K562 (cell line): Measurements from ENCODE around the gene METTL23. TPM values are rescaled to one million over a fixed set of nuclear protein-coding genes. Genes with fewer than 3 reads are reported as not detected.

ENCODE experiments used
- ATAC-seq: fragments of 200-7000 bp; cut with Tn5 transposase; 3 replicates; pipeline ENCODE4 v1.9.1; 2020; ENCODE audit warnings: moderate library complexity
- BruUV-seq: library from RNA; stranded (reverse); fragments of 400-500 nt; replicated peaks from 2 replicates; lab custom pipeline; 2021; lab: Mats Ljungman, UMichigan
- CTCF ChIA-PET: fragments of 300-600 bp; formaldehyde crosslinking; extraction: SDS; loops from one replicate; lab custom pipeline; 2021; ENCODE audit warnings: low intra/inter-chr PET ratio; lab: Yijun Ruan, JAX
- POLR2A ChIA-PET: fragments of 300-600, 350-650 bp; sonication (Branson Sonifier 250); formaldehyde crosslinking; extraction: SDS; loops from one replicate; lab custom pipeline; 2021; ENCODE audit warnings: antibody characterized with exemption, inconsistent platforms; lab: Yijun Ruan, JAX
- DNase-seq, 4 experiments: peaks; one replicate each; pipeline versions ENCODE4 v3.0.0 to v3.0.0-alpha.2; 2011 to 2018; ENCODE audit warnings: low spot score in 3 of 4, mixed read lengths in 3 of 4; ENCODE audit errors: extremely low read depth in 1 of 4
- FAIRE-seq: peaks from 2 replicates; lab custom pipeline; 2011; peaks lifted over from hg19 to GRCh38; lab: Jason Lieb, UNC
- H2AFZ ChIP-seq: 2 replicates; pipeline ENCODE4 v1.6.0; 2011; ENCODE audit warnings: low read depth, low read length, control low read depth, inconsistent platforms
- H3K27ac ChIP-seq: fragments of 200-600 bp; 3 replicates; pipeline ENCODE4 v1.8.0; 2011; ENCODE audit warnings: low read depth, mild to moderate bottlenecking, control low read depth, inconsistent platforms, low read length, moderate library complexity, mixed read lengths; ENCODE audit errors: extremely low read depth
- H3K27me3 ChIP-seq, 2 experiments: fragments of 300-600 bp in 1 of 2; 2 replicates in 1 of 2; 3 replicates in 1 of 2; pipeline versions ENCODE4 v1.6.0 to v1.8.0; 2011; ENCODE audit warnings: inconsistent platforms in 2 of 2, low read length in 2 of 2, mild to moderate bottlenecking in 1 of 2, mixed read lengths in 1 of 2, moderate library complexity in 1 of 2; ENCODE audit not compliant: control insufficient read depth in 2 of 2, insufficient read depth in 2 of 2
- H3K36me3 ChIP-seq: fragments of 300-600 bp; 3 replicates; pipeline ENCODE4 v1.8.0; 2011; ENCODE audit warnings: mild to moderate bottlenecking, low read length, inconsistent platforms; ENCODE audit not compliant: control insufficient read depth, insufficient read depth
- H3K4me1 ChIP-seq, 2 experiments: fragments of 200-600 bp in 1 of 2; replicated peaks in 1 of 2; 2 replicates in 1 of 2; 3 replicates in 1 of 2; pipeline versions ENCODE4 v1.5.1 to v1.8.0; 2011; ENCODE audit warnings: inconsistent platforms in 2 of 2, low read length in 2 of 2, mild to moderate bottlenecking in 1 of 2, mixed read lengths in 1 of 2, moderate library complexity in 1 of 2; ENCODE audit not compliant: control insufficient read depth in 2 of 2, insufficient read depth in 2 of 2
- H3K4me2 ChIP-seq: 2 replicates; pipeline ENCODE4 v1.6.1; 2011; ENCODE audit warnings: low read length, control low read depth, inconsistent platforms, mixed read lengths; ENCODE audit not compliant: insufficient read depth
- H3K4me3 ChIP-seq: fragments of 200-600 bp; sonication (generic), shearing (Covaris generic); 2 replicates; pipeline ENCODE4 v1.5.1; 2016; ENCODE audit warnings: control low read depth, inconsistent platforms
- H3K79me2 ChIP-seq: fragments of 200-600 bp; 3 replicates; pipeline ENCODE4 v1.8.0; 2011; ENCODE audit warnings: low read length, inconsistent platforms; ENCODE audit not compliant: control insufficient read depth, insufficient read depth
- H3K9ac ChIP-seq, 2 experiments: 2 replicates each; pipeline versions ENCODE4 v1.6.0 to v1.6.1; 2011; ENCODE audit warnings: low read depth in 2 of 2, low read length in 2 of 2, control low read depth in 1 of 2, inconsistent platforms in 1 of 2, mild to moderate bottlenecking in 1 of 2, mixed read lengths in 1 of 2; ENCODE audit not compliant: insufficient read depth in 1 of 2
- H3K9me1 ChIP-seq: one replicate; pipeline ENCODE4 v1.6.0; 2011; ENCODE audit warnings: inconsistent platforms, mild to moderate bottlenecking, low read length, moderate library complexity; ENCODE audit not compliant: control insufficient read depth, insufficient read depth
- H3K9me3 ChIP-seq: replicated peaks from 2 replicates; pipeline ENCODE4 v1.5.1; 2011; ENCODE audit warnings: low read depth, low read length, inconsistent platforms; ENCODE audit not compliant: control insufficient read depth, insufficient read depth
- H4K20me1 ChIP-seq: replicated peaks from 2 replicates; pipeline ENCODE4 v1.6.1; 2011; ENCODE audit warnings: low read length, inconsistent platforms, mixed read lengths; ENCODE audit not compliant: control insufficient read depth, insufficient read depth
- ATF1 ChIP-seq, 2 experiments: fragments of 450-650 bp in 1 of 2; IDR thresholded peaks; 2 replicates each; pipeline ENCODE4 v1.6.1; 2016; ENCODE audit warnings: missing compliant biosample characterization in 1 of 2, missing genetic modification characterization in 1 of 2
- CXXC5 ChIP-seq: fragments of 250-450 bp; sonication (Bioruptor Pico); IDR thresholded peaks from 2 replicates; pipeline ENCODE4 v1.8.0; 2022; ENCODE audit warnings: inconsistent platforms, mild to moderate bottlenecking, moderate library complexity
- HMGXB4 ChIP-seq: sonication (generic); formaldehyde crosslinking; IDR thresholded peaks from 2 replicates; pipeline ENCODE4 v1.8.1; 2023; ENCODE audit warnings: mild to moderate bottlenecking, missing genetic modification reagents
- JUND ChIP-seq, 2 experiments: IDR thresholded peaks; 2 replicates in 1 of 2; 3 replicates in 1 of 2; pipeline ENCODE4 v1.6.1; 2011; ENCODE audit warnings: borderline replicate concordance in 2 of 2, low read depth in 2 of 2, low read length in 2 of 2, improper control_type of control experiment in 1 of 2, missing biosample characterization in 1 of 2, missing genetic modification characterization in 1 of 2, missing genetic modification reagents in 1 of 2
- REST ChIP-seq, 2 experiments: fragments of 450-650 bp; formaldehyde crosslinking in 1 of 2; IDR thresholded peaks; 2 replicates each; pipeline versions ENCODE4 v1.4.0 to v1.6.1; 2014 to 2020; ENCODE audit warnings: mild to moderate bottlenecking in 2 of 2, borderline replicate concordance in 1 of 2, low read depth in 1 of 2
- SMC3 ChIP-seq: conservative IDR thresholded peaks from 2 replicates; pipeline ENCODE4 v1.6.1; 2011; ENCODE audit warnings: low read depth, low read length, improper control_type of control experiment; ENCODE audit not compliant: insufficient read depth
- WGBS: fragments of 100-300 bp; shearing (Covaris generic); methylation state at CpG from one replicate; pipeline ENCODE4 v1.1.6; 2016; ENCODE audit warnings: low coverage, mixed read lengths; ENCODE audit not compliant: insufficient coverage; ENCODE audit errors: missing lambda C conversion rate; 5-methylcytosine and 5-hydroxymethylcytosine counted together
- in situ Hi-C: fragments of 300-500 bp; cut with MboI; formaldehyde crosslinking; loops from 4 replicates; pipeline ENCODE4 v1.15.0; 2018; ENCODE audit warnings: inconsistent platforms, mixed read lengths
- intact Hi-C: fragments of 100-400 bp; cut with micrococcal nuclease; formaldehyde crosslinking; loops from 2 replicates; pipeline ENCODE4 v1.14.2; 2022
- polyA plus RNA-seq, 8 experiments: library from polyadenylated mRNA; depleted of rRNA in 4 of 8; stranded (reverse) in 5 of 8; unstranded in 3 of 8; fragments of >200 nt; fragmentation: Nextera tagmentation in 2 of 8; fragmentation: Illumina TruSeq in 1 of 8; extraction: Ambion mirVana in 2 of 8; extraction: Trizol in 1 of 8; gene quantifications; 2 replicates each; pipeline versions ENCODE4 v1.2.1 to v1.2.3, GENCODE V29; 2011 to 2014; ENCODE audit warnings: inconsistent platforms in 1 of 8, missing spikeins in 1 of 8
- total RNA-seq, 7 experiments: library from RNA; depleted of rRNA in 6 of 7; stranded (reverse); fragments of >200 nt in 6 of 7; fragmentation: Illumina TruSeq in 2 of 7; extraction: Trizol in 2 of 7; gene quantifications; 2 replicates each; pipeline versions ENCODE4 v1.2.1 to v1.2.3, GENCODE V29; 2011 to 2021; ENCODE audit warnings: low replicate concordance in 1 of 7

The METTL23 gene
- total and polyA plus RNA-seq, 9 of the 15 experiments (the other 6 are each of a cell fraction or from before 2014, with no cell fraction given): 29.4 to 67.3 (median 41.6) TPM

- peak; percentile 94 for FAIRE-seq
- CTCF ChIA-PET: interaction anchor here (0.5 to 1.7 kb wide), 6 partner anchors 12 to 177 kb away, joined by 3 to 16 read pairs (median 4); partner anchors contain the start of gene PRCD
- Histone ChIP-seq H3K79me2 (no peaks in the 10 kb centered on the region), H3K27me3 (no peaks in the 10 kb centered on the region), H3K27ac (no peak overlapping the region), H3K9me1 (no peaks in the 10 kb centered on the region), H3K4me3 (no peak overlapping the region), H4K20me1 (no peaks in the 10 kb centered on the region; the same call in none of the 2 replicates), H3K4me2 (no peak overlapping the region), H3K9me3 (no peaks in the 10 kb centered on the region), H2AFZ (no peak overlapping the region), H3K36me3 (no peaks in the 10 kb centered on the region), H3K4me1 (peaks cover 18 to 53% of the 10 kb centered on the region in 2 experiments), H3K9ac (peak overlapping the region in 1 of 2 experiments; percentile 76; a peak in 2 of 4 replicates)
- peak; percentile 66 to 87 (median 74) for DNase-seq
- in situ Hi-C loops (loop anchor here (5.0 kb wide), 1 partner anchor 159 kb away; no protein-coding TSS in a partner anchor), intact Hi-C loops (loop anchor here (2.0 to 5.0 kb wide), 4 partner anchors 41 to 159 kb away; no protein-coding TSS in a partner anchor)
- no TSS peak for BruUV-seq
- 26% methylated on average over 16 of the region's 16 CpGs for WGBS
- POLR2A ChIA-PET: interaction anchor here (0.5 to 2.2 kb wide), 22 partner anchors 10 to 174 kb away, joined by 3 to 18 read pairs (median 4); partner anchors contain the start of genes MFSD11 and SRSF2
- peak; percentile 89 for ATAC-seq
- no peak for TF ChIP-seq ATF1 (CRISPR knock-in tag; IDR thresholded peaks at IDR 0.05)
- TF ChIP-seq ATF1 (tag; IDR thresholded peaks at IDR 0.05): no peak
- TF ChIP-seq CXXC5 (CRISPR knock-in tag): peak; percentile 25; the same call in 1 of the 2 replicates
- no peak for TF ChIP-seq HMGXB4 (CRISPR knock-in tag)
- peak; percentile 52; the same call in 1 of the 2 replicates for TF ChIP-seq JUND (IDR thresholded peaks at IDR 0.05; ENCODE audit: borderline replicate concordance, low read depth, low read length)
- TF ChIP-seq JUND (tag; IDR thresholded peaks at IDR 0.05; ENCODE audit: borderline replicate concordance, low read depth, low read length): no peak; the same call in 2 of the 3 replicates
- TF ChIP-seq REST (IDR thresholded peaks at IDR 0.05; ENCODE audit: borderline replicate concordance): peak; percentile 93
- no peak for TF ChIP-seq REST (CRISPR knock-in tag; IDR thresholded peaks at IDR 0.05; ENCODE audit: low read depth)
- peak; percentile 89 for TF ChIP-seq SMC3
Measured at GRCh38 chr17:76681222-76682137, 45.2 kb upstream of the METTL23 start.
